Spleen (tissue), 7 donors: Measurements from ENCODE around the gene ARHGEF10L.

ENCODE experiments used
- POLR2A ChIP-seq, 3 donors: fragments of 450-650 bp; IDR thresholded peaks; one replicate each; pipeline ENCODE4 v1.5.1; 2017; ENCODE audit warnings: antibody characterized with exemption in 3 of 3, mild to moderate bottlenecking in 1 of 3
- POLR2AphosphoS5 ChIP-seq, 3 donors: sonication (generic); formaldehyde crosslinking; IDR thresholded peaks; one replicate each; pipeline ENCODE4 v1.5.1; 2017; ENCODE audit warnings: antibody characterized with exemption in 3 of 3
- TF ChIP-seq, protein P1 (sequence below), 11 experiments: fragments of 200-600 bp in 7 of 11; fragments of 450-650 bp in 4 of 11; sonication (generic) in 4 of 11; IDR thresholded peaks in 8 of 11; conservative IDR thresholded peaks in 3 of 11; 1 replicate in 7 of 11; 2 replicates in 4 of 11; pipeline versions ENCODE4 v1.4.0 to v1.8.0; 2016 to 2021; ENCODE audit warnings: antibody characterized with exemption in 11 of 11, inconsistent platforms in 4 of 11, mild to moderate bottlenecking in 1 of 11
- donor health status: DM: no; HTN: no; CAD: no; lungs with moderate emphysema.
- donor health status: DM: no; HTN: no; CAD: no.
- donor health status: DM: no; HTN: no; CAD: no.

DNA sequence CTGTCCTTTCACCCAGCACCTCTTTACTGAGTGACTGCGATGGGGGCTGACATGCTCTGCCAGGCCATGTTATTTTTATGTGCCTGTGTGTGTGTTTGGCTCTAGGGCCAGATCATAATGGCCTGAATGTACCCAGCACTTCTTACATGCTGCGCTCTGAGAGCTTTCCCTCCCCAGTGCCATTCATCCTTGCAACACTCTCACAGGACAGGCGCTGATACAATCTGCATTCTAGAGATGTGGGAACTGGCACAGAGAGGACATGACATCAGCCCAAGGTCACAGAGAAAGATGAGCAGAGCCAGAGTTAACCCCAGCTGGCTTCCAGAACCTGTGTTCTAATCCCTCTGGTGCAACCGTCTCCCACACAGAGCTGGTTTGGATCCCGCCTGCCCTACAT, 54.5 kb downstream of the ARHGEF10L start:
- TF ChIP-seq, protein P1, sequence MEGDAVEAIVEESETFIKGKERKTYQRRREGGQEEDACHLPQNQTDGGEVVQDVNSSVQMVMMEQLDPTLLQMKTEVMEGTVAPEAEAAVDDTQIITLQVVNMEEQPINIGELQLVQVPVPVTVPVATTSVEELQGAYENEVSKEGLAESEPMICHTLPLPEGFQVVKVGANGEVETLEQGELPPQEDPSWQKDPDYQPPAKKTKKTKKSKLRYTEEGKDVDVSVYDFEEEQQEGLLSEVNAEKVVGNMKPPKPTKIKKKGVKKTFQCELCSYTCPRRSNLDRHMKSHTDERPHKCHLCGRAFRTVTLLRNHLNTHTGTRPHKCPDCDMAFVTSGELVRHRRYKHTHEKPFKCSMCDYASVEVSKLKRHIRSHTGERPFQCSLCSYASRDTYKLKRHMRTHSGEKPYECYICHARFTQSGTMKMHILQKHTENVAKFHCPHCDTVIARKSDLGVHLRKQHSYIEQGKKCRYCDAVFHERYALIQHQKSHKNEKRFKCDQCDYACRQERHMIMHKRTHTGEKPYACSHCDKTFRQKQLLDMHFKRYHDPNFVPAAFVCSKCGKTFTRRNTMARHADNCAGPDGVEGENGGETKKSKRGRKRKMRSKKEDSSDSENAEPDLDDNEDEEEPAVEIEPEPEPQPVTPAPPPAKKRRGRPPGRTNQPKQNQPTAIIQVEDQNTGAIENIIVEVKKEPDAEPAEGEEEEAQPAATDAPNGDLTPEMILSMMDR (IDR thresholded peaks at IDR 0.05 in 8 of 11, conservative IDR thresholded peaks at IDR 0.05 in 3 of 11): no peak
- TF ChIP-seq POLR2A (IDR thresholded peaks at IDR 0.05): no peak
- no peak for TF ChIP-seq POLR2AphosphoS5 (IDR thresholded peaks at IDR 0.05)
